H1 (cell line): Measurements from ENCODE around the gene HOXD12. TPM values are rescaled to one million over a fixed set of nuclear protein-coding genes. Genes with fewer than 3 reads are reported as not detected.

ENCODE experiments used
- ASH2L ChIP-seq: fragments of 200-600, 300-600 bp; sonication (generic); IDR thresholded peaks from one replicate; pipeline ENCODE4 v1.7.1; 2017; ENCODE audit warnings: low read length
- CBX5 ChIP-seq: fragments of 300-800, 300-1000 bp; sonication (generic); IDR thresholded peaks from 2 replicates; pipeline ENCODE4 v1.7.1; 2016; ENCODE audit warnings: antibody characterized with exemption, low read length, low read depth
- CHD1 ChIP-seq: IDR thresholded peaks from 2 replicates; pipeline ENCODE4 v1.6.1; 2012; ENCODE audit warnings: low read depth, low read length, improper control_type of control experiment
- CREB1 ChIP-seq: IDR thresholded peaks from 2 replicates; pipeline ENCODE4 v1.6.1; 2012; ENCODE audit warnings: inconsistent platforms
- CTBP2 ChIP-seq: IDR thresholded peaks from 2 replicates; pipeline ENCODE4 v1.7.0; 2011; ENCODE audit warnings: borderline replicate concordance, mild to moderate bottlenecking, moderate library complexity, mixed read lengths, low read length; ENCODE audit not compliant: insufficient read depth, insufficient read length
- FOSL1 ChIP-seq: IDR thresholded peaks from 2 replicates; pipeline ENCODE4 v1.6.1; 2011; ENCODE audit warnings: mild to moderate bottlenecking, low read depth, low read length, moderate library complexity; ENCODE audit not compliant: insufficient read depth
- GABPA ChIP-seq: IDR thresholded peaks from 2 replicates; pipeline ENCODE4 v1.6.1; 2011; ENCODE audit warnings: mild to moderate bottlenecking, low read length, moderate library complexity, borderline replicate concordance; ENCODE audit not compliant: insufficient read depth
- HDAC2 ChIP-seq, 2 experiments: fragments of 300-600 bp in 1 of 2; sonication (generic) in 1 of 2; IDR thresholded peaks; 2 replicates each; pipeline ENCODE4 v1.6.1; 2011 to 2012; ENCODE audit warnings: low read depth in 2 of 2, low read length in 2 of 2, mild to moderate bottlenecking in 2 of 2, moderate library complexity in 2 of 2, borderline replicate concordance in 1 of 2, inconsistent platforms in 1 of 2
- HDAC6 ChIP-seq: IDR thresholded peaks from one replicate; pipeline ENCODE4 v1.7.1; 2012; ENCODE audit warnings: low read depth, mild to moderate bottlenecking, inconsistent platforms, low read length, moderate library complexity
- KDM1A ChIP-seq: fragments of 200-600, 300-600 bp; sonication (generic); IDR thresholded peaks from 2 replicates; pipeline ENCODE4 v1.7.1; 2016; ENCODE audit warnings: mild to moderate bottlenecking, low read length, borderline replicate concordance
- KDM5A ChIP-seq: fragments of 200-600 bp; IDR thresholded peaks from 2 replicates; pipeline ENCODE4 v1.7.1; 2012; ENCODE audit warnings: mild to moderate bottlenecking, low read length, inconsistent platforms, mixed read lengths
- NANOG ChIP-seq: IDR thresholded peaks from 2 replicates; pipeline ENCODE4 v1.6.1; 2011; ENCODE audit warnings: low read length, low read depth, mild to moderate bottlenecking, inconsistent platforms; ENCODE audit not compliant: insufficient read depth, poor library complexity, severe bottlenecking
- POLR2A ChIP-seq, 2 experiments: IDR thresholded peaks; 1 replicate in 1 of 2; 2 replicates in 1 of 2; pipeline ENCODE4 v1.6.1; 2011; ENCODE audit warnings: low read depth in 2 of 2, low read length in 2 of 2, mild to moderate bottlenecking in 2 of 2; ENCODE audit errors: control extremely low read depth in 1 of 2
- POLR2AphosphoS5 ChIP-seq: IDR thresholded peaks from 2 replicates; pipeline ENCODE4 v1.6.1; 2011; ENCODE audit warnings: low read depth, low read length
- RFX5 ChIP-seq: IDR thresholded peaks from 2 replicates; pipeline ENCODE4 v1.6.1; 2011; ENCODE audit warnings: low read depth, low read length, improper control_type of control experiment, borderline replicate concordance
- RNF2 ChIP-seq: fragments of 200-900, 300-1000 bp; sonication (generic); IDR thresholded peaks from 2 replicates; pipeline ENCODE4 v1.7.1; 2016; ENCODE audit warnings: borderline replicate concordance, low read depth, mild to moderate bottlenecking, antibody characterized with exemption, low read length; ENCODE audit not compliant: poor library complexity, severe bottlenecking; ENCODE audit errors: missing control alignments
- SP4 ChIP-seq: IDR thresholded peaks from 2 replicates; pipeline ENCODE4 v1.6.1; 2012; ENCODE audit warnings: low read length, inconsistent platforms
- SUZ12 ChIP-seq: fragments of 200-600 bp; sonication (generic); IDR thresholded peaks from 2 replicates; pipeline ENCODE4 v1.6.1; 2012; ENCODE audit warnings: mild to moderate bottlenecking, inconsistent platforms, low read length, moderate library complexity, mixed read lengths
- TCF12 ChIP-seq: IDR thresholded peaks from 2 replicates; pipeline ENCODE4 v1.6.1; 2011; ENCODE audit warnings: low read depth, mild to moderate bottlenecking, low read length
- TEAD4 ChIP-seq: IDR thresholded peaks from 2 replicates; pipeline ENCODE4 v1.6.1; 2012; ENCODE audit warnings: low read depth, low read length, inconsistent platforms, mixed read lengths
- YY1 ChIP-seq: IDR thresholded peaks from 2 replicates; pipeline ENCODE4 v1.6.1; 2011; ENCODE audit warnings: low read depth, mild to moderate bottlenecking, low read length
- polyA plus RNA-seq, 7 experiments: library from polyadenylated mRNA; depleted of rRNA in 3 of 7; stranded (reverse) in 5 of 7; unstranded in 2 of 7; fragments of >200 nt in 5 of 7; fragments of 200-250 nt in 2 of 7; gene quantifications; 1 replicate in 5 of 7; 2 replicates in 1 of 7; 4 replicates in 1 of 7; pipeline versions ENCODE4 v1.2.1 to v1.2.3, GENCODE V29; 2011 to 2013; ENCODE audit warnings: missing spikeins in 2 of 7, mixed read lengths in 2 of 7
- total RNA-seq: library from RNA; stranded (reverse); fragmentation: NEBNext Ultra II Directional; extraction: Animal tissue kit (Norgen Biotek cat#: 25700); gene quantifications from 2 replicates; pipeline ENCODE4 v1.2.1, GENCODE V29; 2021
- TF ChIP-seq, protein P1 (sequence below): IDR thresholded peaks from 2 replicates; pipeline ENCODE4 v1.6.1; 2011; ENCODE audit warnings: low read length, improper control_type of control experiment
- TF ChIP-seq, protein P2 (sequence below): IDR thresholded peaks from 2 replicates; pipeline ENCODE4 v1.6.1; 2012; ENCODE audit warnings: inconsistent platforms

The HOXD12 gene
- total and polyA plus RNA-seq, 2 of the 8 experiments (the other 6 are each of a cell fraction or from before 2014, with no cell fraction given): not detected

DNA sequence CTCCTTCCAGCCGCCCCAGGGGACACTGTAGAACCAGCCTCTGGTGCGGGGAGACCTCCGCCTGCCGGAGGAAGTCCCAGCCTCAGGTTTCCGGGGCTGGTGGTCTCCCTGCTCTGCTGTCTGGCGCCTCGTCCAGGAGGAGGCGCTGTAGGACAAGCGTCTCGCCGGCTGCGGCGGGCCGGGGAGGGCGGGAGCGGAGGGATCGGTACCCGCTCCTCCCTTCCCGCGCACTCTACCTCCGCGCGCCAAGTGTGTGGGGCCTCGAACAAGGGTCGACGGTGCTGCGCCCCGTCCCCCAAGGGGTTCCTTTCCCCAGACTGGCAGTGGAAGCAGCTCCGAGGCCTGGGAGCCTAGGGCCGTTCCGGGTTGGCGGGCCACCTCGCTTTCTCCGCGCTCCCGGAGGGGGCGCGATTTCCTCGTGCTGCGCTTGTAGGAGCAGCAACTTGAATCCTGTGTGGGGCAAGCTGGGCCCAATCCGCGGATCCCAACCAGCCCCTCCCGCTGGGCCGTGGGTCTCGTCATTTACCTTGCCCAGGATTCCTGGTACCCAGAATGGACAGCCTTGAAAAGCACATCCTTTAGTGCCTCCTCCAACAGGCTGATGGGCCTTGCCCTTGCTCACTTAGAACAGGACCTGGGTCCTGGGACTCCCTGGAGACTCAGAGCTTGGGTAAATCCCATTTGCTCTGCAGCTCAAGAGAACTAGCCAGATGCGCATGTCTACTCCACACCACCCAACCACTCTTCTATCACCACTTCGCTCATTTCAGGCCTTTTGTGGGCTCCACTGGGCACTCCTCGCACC is 41.1 kb downstream of the HOXD12 start (continued):
- no peak for TF ChIP-seq NANOG
- TF ChIP-seq HDAC6: no peak
- no peak for TF ChIP-seq KDM5A
- TF ChIP-seq, protein P1, sequence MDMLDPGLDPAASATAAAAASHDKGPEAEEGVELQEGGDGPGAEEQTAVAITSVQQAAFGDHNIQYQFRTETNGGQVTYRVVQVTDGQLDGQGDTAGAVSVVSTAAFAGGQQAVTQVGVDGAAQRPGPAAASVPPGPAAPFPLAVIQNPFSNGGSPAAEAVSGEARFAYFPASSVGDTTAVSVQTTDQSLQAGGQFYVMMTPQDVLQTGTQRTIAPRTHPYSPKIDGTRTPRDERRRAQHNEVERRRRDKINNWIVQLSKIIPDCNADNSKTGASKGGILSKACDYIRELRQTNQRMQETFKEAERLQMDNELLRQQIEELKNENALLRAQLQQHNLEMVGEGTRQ: no peak
- peak; percentile 38; the same call in 1 of the 2 replicates for TF ChIP-seq GABPA
- no peak for TF ChIP-seq POLR2A (IDR thresholded peaks at IDR 0.05; ENCODE audit: control extremely low read depth in 1 of 2, low read depth in 2 of 2, low read length in 2 of 2)
- peak; percentile 15 for TF ChIP-seq RNF2
- TF ChIP-seq FOSL1: no peak
- TF ChIP-seq POLR2AphosphoS5: no peak
- no peak for TF ChIP-seq TEAD4
- TF ChIP-seq SP4: no peak
- TF ChIP-seq KDM1A: peak; percentile 27; the same call in 1 of the 2 replicates
- peak; percentile 45 for TF ChIP-seq ASH2L
- no peak for TF ChIP-seq TCF12
- TF ChIP-seq SUZ12: peak; percentile 55
- no peak for TF ChIP-seq RFX5
- no peak for TF ChIP-seq YY1
- TF ChIP-seq CBX5: no peak
- TF ChIP-seq CTBP2: no peak
- 0 out of 4 replicates have a peak, but pooled peaks have one; percentile 6 to 68 for TF ChIP-seq HDAC2 (IDR thresholded peaks at IDR 0.05; ENCODE audit: borderline replicate concordance in 1 of 2, low read depth in 2 of 2, low read length in 2 of 2)
- TF ChIP-seq CHD1: no peak
- no peak for TF ChIP-seq CREB1
- TF ChIP-seq, protein P2, sequence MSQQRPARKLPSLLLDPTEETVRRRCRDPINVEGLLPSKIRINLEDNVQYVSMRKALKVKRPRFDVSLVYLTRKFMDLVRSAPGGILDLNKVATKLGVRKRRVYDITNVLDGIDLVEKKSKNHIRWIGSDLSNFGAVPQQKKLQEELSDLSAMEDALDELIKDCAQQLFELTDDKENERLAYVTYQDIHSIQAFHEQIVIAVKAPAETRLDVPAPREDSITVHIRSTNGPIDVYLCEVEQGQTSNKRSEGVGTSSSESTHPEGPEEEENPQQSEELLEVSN: peak; percentile 98
